ENCODE measurements around the gene PARD3B.

GRCh38 chr2:205607146-205607545, 1061.9 kb downstream of the PARD3B start:
- TF ChIP-seq SUZ12 (IDR thresholded peaks at IDR 0.05; ENCODE audit: extremely low read depth, insufficient read depth, insufficient read length) (no peak), YY1 (IDR thresholded peaks at IDR 0.05; ENCODE audit: insufficient read depth, insufficient read length) (no peak)

Measured in NT2/D1 (cell line).